ENCODE measurements around the gene CCDC15. TPM values are rescaled to one million over a fixed set of nuclear protein-coding genes. Genes with fewer than 3 reads are reported as not detected.
"Not testable (repeated sequence)": the region's sequence is repeated elsewhere in the genome, so short reads cannot be mapped to it uniquely, and the experiment has no call there.

CCDC15 gene
- total RNA-seq, 1 experiment from 2014 or later = 4.1 TPM

DNA sequence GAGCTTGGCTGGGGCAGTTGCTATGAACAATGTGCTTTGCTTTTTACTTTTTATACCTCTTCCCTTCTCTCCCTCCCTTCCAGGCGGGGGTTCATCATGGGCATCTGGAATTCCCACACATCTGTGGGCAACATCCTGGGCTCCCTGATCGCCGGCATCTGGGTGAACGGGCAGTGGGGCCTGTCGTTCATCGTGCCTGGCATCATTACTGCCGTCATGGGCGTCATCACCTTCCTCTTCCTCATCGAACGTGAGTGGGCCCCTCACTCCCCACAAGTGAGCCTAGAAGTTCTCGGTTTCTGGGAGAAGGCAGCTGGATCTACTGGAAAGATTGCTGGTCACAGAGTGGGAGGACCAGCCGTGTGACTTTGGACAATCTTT is 126.5 kb downstream of the CCDC15 start:
- no peak for DNase-seq (ENCODE audit: low spot score)

DNA sequence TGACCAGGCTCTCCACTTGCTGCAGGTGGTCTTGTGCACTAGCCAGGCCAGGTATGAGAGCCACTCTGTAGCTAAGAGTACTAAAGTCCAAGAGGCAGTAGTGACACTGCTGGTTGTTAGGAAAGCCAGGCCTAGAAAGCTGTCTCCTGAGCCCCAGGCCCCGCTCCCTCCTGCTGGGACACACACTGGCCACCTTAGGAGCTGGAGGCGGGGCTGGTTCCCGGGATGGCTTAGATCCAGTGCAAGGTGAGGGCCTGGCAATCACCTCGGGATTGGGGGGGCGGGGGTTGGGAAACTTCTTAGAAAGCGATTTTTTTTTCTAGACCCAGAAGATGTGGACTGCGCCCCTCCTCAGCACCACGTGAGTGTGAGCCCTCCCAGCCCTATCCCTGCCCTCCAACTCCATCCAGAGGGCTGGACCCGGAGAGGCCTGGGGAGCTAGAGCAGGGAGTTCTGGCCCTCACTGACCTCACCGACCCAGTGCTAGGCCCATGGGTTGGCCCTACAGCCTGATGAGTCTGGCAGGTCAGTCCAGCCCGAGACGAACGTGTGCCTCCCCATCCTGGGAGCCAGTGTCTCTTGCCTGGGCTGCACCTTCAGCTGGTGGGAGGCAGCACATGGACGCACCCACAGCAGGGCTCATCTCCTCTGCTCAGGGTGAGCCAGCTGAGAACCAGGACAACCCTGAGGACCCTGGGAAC is 127.2 kb downstream of the CCDC15 start:
- no peak for DNase-seq (ENCODE audit: low spot score)

DNA sequence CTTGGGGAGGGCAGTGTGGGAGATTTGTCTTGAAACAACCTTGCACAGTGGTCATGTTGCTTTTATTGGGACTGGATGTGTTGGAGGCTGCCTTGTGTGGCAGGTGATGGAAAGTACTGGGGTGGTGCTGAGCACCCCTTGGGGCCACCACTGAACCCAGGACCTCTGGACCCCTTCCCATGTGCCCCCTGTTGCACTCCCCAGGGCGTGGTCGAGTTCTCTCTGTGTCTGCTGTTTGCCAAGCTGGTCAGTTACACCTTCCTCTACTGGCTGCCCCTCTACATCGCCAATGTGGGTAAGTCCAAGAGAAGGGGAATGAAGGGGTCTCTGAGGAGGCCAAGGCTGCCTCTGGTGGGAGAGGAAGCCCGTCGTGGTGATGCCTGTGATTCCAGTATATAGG is 128.0 kb downstream of the CCDC15 start:
- DNase-seq (ENCODE audit: low spot score) = no peak

DNA sequence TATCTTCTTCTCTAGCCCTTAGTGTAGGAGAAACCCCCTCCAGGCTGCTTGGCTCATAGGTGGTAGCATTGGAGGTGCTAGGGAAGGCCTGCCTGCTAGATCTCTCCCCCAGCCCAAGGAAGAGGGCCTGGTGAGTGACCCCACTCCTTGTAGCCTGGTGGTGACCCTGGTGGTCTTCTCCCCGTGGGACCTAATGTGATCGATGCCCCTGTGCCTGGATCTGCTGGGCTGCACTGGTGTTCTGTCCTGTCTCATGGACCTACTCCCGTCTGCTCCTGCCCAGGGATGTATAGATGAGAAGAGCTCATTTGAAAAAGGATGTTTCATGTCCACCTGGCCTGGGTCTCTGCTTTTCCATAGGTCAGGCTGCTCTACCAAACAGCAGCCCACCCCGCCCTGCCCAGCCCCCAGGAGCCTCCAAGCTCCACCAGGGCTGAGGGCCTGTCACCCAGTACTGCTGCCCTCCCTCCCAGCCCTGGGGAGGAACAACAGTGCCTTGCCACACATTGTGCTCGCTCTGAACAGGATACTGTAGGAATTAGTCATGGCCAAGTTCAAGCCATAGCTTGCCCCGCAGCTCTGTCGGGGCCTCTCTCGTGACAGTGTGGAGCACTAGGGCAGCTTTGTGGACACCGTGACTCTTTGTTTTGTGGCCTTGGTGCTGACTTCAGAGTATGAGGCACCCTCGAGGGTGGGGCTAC is 128.8 kb downstream of the CCDC15 start:
- peak; percentile 49 for DNase-seq (ENCODE audit: low spot score)

DNA sequence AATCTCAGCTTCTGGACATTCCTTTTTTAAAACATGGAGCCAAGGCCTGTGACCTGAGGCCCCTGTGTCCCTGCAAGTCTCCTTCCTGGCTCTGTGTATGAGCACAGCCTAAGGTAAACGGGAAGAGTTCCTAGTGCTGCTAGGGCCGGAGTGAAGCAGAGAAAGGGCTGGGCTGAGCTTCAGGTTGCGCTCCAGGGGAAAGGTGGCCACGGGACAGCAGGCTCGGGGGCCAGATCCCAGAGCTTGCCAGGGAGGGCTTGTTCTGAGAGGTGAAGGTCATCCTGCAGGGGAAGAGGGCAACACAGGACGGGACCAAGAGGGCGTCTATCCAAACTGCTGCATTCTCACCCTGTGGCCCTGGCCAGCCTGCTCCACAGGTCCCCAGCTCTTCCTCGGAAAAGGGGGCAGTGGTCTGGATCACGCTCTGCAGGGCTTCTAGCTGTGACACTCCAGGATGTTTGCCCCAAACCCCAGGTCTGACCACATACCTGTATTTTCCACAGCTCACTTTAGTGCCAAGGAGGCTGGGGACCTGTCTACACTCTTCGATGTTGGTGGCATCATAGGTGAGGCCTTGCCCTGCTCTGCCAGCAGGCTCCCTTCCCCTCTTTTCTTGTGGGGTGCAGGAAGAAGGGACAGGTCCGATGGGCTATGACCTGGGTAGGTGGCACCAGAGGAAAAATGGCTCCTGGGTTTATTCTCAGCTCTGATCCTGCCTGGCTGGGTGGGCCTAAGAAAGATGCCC is 129.5 kb downstream of the CCDC15 start:
- DNase-seq (ENCODE audit: low spot score) = no peak

DNA sequence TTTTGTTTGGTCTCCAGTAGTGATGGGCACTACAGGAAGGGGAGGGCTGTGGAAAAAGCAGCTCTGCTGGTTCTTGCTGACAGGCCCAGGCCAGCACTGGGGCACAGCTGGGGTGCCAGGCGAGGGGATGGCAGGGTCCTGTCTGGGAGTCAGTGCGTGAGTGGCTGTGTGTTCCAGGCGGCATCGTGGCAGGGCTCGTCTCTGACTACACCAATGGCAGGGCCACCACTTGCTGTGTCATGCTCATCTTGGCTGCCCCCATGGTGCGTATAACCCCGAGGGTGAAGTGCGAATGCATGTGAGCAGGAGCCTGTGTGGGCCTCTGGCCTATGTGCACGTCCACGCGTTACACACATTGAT is 130.0 kb downstream of the CCDC15 start:
- DNase-seq (ENCODE audit: low spot score) = no peak

DNA sequence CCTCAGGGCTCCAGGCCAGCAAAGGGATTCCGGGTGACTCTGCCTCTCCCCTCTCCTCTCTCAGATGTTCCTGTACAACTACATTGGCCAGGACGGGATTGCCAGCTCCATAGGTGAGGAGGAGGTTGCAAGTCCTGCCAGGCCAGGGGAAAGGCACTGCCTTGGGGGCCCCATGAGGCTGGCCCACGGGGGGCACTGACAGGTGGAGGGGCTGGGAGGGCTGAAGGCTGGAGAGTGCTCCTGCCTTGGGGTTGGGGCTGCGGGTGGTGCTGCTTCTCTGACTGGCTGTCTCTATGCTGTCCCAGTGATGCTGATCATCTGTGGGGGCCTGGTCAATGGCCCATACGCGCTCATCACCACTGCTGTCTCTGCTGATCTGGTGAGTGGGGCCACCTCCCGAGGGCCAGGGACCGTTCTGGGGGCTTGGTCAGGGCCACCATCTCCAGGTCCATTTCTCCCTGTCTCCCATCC is 130.8 kb downstream of the CCDC15 start:
- no peak for DNase-seq (ENCODE audit: low spot score)

DNA sequence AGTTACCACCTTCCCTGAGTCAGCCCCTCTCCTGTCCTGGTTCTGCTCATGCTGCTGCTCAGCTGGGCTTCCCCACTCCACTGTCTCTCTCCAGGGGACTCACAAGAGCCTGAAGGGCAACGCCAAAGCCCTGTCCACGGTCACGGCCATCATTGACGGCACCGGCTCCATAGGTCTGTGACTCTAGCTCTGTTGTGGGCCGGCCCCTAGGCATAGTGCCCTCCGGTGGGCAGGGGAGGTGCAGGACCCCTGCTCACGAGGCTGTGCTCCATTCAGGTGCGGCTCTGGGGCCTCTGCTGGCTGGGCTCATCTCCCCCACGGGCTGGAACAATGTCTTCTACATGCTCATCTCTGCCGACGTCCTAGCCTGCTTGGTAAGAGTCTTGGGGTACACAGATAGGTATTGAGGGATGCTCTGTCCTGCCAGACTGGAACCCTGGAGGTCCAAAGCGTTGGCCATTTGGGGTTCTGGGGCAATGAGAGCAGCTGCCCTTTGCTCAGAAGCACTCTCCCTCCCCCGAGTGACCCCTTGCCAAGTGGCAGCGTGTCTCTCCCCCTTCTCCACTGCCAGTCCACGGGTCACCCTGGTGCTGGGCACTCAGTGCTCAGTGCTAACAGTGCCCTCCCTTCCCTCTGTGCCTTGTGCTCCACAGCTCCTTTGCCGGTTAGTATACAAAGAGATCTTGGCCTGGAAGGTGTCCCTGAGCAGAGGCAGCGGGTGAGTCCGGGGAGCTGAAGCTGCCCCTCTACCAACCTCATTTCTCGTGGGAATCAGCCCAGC is 131.5 kb downstream of the CCDC15 start:
- no peak for DNase-seq (ENCODE audit: low spot score)

DNA sequence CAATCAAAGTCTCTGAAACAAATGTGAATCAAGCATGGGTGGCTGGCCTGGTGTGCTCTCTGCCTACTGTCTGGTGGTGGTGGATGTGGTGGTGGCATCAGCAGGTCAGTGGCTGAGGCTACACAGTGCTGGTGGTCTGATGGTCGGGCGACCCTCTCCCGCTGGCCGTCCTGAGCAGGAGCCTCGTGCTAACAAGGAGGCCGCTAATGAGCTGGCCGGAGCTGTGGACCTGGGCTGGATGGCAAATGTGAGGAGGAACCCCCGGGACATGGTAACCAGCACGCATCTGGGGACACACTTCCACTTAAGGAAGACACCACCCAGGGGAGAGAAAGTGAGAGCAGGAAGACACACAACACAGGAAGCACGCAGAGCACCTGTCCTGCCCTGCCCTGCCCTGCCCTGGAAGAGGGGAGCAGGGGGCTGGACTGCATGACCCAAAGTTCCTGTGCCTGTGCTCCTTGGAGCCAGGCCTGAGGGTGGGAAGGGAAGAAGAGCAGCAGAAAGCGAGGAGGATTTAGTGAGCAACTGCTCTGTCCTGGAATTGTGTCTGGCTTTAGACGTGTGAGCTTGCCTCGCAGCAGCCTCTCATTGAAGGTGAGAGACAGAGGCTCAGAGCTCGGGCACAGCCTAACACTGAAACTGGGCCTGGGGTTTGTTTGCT is 132.8 kb downstream of the CCDC15 start:
- no peak for DNase-seq (ENCODE audit: low spot score)

DNA sequence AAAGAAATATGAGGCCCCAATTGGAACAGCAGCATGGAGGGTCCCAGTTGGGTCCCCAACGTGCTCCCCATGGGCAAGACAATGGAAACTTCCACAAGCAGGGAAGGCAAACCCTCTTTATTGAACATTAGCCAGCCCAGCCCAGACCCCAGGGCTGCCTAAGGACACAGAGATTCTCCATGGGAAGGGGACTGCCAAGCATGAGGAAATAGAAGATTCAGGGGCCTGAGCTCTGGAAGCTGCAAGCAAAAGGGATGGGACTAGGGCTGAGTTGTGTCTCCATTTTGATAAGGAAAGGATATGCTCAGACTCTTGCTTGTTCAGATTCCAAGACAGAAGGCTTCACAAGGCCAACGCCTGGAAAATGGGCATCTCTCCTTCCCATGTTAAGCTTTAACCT is 134.1 kb downstream of the CCDC15 start:
- no peak for DNase-seq (ENCODE audit: low spot score)

DNA sequence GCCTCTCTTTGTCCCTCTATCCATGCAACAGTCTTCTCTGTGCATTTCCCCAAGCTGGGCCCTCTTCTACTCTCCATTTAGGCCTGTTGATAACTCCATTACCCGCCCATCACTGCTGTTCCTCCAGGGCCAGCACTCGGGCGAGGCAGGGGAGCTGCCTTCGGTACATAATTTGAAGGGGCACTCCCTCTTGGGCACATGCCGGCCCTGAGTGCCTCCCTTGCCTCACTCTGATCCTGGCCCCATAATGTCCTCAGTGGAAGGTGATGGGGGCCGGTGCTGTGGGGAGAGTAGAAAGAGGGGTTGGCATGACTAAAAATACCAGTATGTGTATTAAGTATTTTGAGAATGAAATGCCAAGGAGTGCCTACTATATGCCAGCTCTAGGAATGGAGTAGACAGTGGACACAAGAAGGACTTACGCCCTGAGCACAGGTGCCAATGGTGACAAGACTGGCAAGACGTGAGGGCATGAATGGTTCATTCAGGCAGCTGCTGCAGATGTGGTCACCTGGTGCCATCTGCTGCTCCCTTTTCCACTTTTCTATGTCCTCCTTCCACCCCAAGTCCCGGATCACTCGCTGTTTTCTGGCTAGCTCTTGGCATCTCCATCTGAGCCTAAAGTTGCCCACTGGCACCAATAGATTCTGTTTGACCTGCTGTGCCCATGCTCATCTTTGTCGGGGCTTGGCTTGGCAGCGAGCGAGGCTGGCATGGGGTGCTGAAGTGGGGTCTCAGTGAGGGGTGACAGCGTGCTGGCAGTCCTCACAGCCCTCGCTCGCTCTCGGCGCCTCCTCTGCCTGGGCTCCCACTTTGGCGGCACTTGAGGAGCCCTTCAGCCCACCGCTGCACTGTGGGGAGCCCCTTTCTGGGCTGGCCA is 134.8 kb downstream of the CCDC15 start:
- DNase-seq (ENCODE audit: low spot score) = no peak

DNA sequence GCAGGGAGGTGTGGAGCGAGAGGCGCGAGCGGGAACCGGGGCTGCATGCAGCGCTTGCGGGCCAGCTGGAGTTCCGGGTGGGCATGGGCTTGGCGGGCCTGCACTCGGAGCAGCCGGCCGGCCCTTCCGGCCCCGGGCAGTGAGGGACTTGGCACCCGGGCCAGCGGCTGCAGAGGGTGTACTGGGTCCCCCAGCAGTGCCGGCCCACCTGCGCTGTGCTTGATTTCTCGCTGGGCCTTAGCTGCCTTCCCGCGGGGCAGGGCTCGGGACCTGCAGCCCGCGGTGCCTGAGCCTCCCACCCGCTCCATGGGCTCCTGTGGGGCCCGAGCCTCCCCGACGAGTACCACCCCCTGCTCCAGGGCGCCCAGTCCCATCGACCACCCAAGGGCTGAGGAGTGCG is 135.5 kb downstream of the CCDC15 start:
- DNase-seq (ENCODE audit: low spot score) = not testable (repeated sequence)

DNA sequence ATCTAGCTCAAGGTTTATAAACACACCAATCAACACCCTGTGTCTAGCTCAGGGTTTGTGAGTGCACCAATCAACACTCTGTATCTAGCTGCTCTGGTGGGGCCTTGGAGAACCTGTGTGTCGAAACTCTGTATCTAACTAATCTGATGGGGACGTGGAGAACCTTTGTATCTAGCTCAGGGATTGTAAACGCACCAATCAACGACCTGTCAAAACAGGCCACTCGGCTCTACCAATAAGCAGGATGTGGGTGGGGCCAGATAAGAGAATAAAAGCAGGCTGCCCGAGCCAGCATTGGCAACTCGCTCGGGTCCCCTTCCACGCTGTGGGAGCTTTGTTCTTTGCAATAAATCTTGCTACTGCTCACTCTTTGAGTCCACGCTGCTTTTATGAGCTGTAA is 136.1 kb downstream of the CCDC15 start:
- not testable (repeated sequence) for DNase-seq (ENCODE audit: low spot score)

DNA sequence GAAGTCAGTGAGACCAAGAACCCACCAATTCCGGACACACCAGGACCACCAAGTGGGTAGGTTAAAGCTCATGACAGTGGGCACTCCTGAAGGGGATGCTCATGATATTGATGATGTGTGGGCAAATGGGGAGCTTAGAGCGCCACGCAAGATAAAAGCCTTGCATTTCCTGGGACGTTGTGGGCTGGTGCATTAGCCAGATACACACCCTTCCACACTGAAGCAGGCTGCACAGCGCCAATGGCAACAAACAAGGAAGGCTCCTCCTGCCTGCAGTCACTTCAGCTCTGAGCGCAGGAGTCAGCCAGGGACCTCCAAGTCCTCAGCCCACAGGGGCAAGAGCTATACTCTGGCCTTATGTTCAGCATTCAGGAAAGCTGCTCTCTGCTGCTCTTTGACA is 136.8 kb downstream of the CCDC15 start:
- DNase-seq (ENCODE audit: low spot score) = no peak

Other genes with a start within 250 kb of the CCDC15 start
- gene NRGN, start 214.3 kb upstream of the CCDC15 start, total RNA-seq (2014; rRNA removed; shearing (Covaris generic)) = 0.45 and 0.46 TPM in 2 replicates
- gene VSIG2, start 201.9 kb upstream of the CCDC15 start, total RNA-seq (2014; rRNA removed; shearing (Covaris generic)) = not detected in 2 replicates
- gene ESAM, start 191.9 kb upstream of the CCDC15 start, total RNA-seq (2014; rRNA removed; shearing (Covaris generic)) = 0.10 TPM in 2 replicates
- gene MSANTD2, start 153.8 kb upstream of the CCDC15 start, total RNA-seq (2014; rRNA removed; shearing (Covaris generic)) = 6.7 and 9.6 TPM in 2 replicates
- 15.1 and 17.1 TPM in 2 replicates for gene ROBO3, start 88.8 kb upstream of the CCDC15 start, total RNA-seq (2014; rRNA removed; shearing (Covaris generic))
- 11.7 and 15.9 TPM in 2 replicates for gene ROBO4, start 56.3 kb upstream of the CCDC15 start, total RNA-seq (2014; rRNA removed; shearing (Covaris generic))
- not detected in 2 replicates for gene HEPN1, start 35.0 kb upstream of the CCDC15 start, total RNA-seq (2014; rRNA removed; shearing (Covaris generic))
- gene HEPACAM, start 18.2 kb upstream of the CCDC15 start, total RNA-seq (2014; rRNA removed; shearing (Covaris generic)) = not detected in 2 replicates
- gene SLC37A2, start 109.1 kb downstream of the CCDC15 start, total RNA-seq (2014; rRNA removed; shearing (Covaris generic)) = 0.26 and 1.4 TPM in 2 replicates
- 25.8 and 30.8 TPM in 2 replicates for gene TMEM218, start 157.4 kb downstream of the CCDC15 start, total RNA-seq (2014; rRNA removed; shearing (Covaris generic))
- gene PKNOX2, start 210.5 kb downstream of the CCDC15 start, total RNA-seq (2014; rRNA removed; shearing (Covaris generic)) = 0.12 TPM in 1 of 2 replicates, not detected in the other

Measured in A172 (cell line).